Measurements from ENCODE around the gene ZNF319.

Gene ZNF319

DNA sequence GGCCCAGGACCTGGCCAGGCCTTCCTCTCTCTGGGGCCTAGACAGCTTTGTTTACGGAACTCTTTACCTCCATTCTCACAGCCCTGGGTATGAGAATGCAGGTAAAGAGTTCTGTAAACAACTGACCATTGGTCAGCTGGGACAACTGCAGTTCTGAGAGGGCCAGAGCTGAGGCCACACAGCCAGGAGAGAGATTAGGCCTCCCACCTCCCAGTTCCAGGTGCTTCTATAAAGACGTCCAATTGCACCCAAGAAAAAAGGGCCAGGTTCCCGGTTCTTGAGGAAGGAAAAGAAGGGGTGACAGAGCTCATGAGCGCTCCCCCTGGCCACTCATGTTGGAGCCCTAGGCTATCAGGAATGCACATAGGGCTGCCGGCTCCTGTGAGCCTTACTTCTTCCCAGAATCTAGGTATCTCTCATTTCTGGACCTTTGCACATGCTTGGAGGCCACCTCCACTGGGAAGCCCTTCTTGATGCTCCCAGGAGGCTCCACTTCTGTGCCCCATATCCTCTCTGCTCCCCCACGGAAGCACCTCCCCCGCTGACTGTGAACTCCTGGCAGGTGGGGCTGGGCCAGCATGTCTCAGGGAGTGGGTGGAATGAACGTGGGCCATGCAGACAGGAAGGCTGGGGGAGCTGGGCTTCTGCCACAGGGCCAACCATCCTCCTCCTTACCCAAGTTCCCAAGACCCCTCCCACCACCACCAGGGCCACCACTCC, 42.6 kb downstream of the ZNF319 start:
- DNase-seq = no peak

DNA sequence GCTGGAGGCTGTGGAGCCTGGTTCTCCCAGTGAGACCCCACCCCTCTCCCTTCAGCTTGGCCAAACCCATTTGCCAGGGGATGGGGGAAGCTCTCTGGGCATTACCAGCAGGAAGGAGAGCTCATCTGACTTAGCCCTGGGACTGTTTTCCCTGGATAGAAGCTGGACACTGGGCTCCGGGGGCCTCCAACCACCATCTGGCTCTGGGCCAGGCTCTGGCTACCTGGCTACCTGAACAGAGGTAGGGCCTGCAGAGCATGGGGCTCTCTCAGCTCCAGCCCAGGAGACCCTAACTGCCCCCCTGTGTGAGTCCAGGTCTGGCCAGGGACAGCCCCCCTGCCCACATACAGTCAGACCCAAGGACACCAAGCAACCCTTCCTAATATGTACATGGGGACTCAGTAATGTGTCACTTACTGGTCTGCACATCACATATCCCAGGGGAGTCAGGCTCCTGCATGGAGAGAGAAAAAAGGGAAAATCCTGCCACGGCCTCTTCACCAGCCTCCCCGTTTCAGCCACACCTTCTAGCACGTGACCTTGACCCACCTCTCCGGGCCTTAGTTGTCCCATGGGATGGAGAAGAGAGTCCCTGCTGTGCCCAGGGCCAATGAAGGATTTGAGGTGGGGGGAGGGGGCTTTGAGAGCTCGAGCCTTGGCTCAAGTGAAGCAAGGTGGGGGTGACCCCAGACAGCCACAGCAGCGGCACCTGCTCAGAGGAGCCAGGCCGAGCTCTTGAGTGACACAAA, 43.4 kb downstream of the ZNF319 start:
- no peak for DNase-seq

DNA sequence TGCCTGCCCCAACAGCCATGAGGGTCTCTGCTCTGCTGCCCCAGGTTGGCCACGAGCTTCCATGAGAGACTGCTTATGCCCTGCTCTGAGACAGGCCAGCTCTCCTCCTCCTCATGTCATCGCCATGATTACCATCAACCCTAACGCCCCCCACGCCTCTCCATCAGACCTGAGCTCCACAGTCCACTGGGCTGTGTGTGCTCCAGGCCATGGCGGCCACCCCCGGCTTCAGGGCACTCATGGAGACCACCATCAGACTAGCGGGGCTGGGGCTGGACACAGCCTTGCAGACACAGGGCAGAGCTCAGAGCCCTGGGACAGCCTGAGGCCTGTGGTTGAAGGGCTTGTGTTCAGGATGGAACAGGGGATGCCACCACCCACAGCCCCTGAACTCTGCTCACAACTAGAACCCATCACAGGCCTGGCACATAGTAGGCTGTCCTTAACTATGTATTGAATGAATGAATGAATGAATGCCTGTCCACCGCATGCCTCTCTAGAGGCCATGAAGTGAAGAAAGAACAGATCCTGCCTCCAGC, 44.1 kb downstream of the ZNF319 start:
- DNase-seq = no peak

DNA sequence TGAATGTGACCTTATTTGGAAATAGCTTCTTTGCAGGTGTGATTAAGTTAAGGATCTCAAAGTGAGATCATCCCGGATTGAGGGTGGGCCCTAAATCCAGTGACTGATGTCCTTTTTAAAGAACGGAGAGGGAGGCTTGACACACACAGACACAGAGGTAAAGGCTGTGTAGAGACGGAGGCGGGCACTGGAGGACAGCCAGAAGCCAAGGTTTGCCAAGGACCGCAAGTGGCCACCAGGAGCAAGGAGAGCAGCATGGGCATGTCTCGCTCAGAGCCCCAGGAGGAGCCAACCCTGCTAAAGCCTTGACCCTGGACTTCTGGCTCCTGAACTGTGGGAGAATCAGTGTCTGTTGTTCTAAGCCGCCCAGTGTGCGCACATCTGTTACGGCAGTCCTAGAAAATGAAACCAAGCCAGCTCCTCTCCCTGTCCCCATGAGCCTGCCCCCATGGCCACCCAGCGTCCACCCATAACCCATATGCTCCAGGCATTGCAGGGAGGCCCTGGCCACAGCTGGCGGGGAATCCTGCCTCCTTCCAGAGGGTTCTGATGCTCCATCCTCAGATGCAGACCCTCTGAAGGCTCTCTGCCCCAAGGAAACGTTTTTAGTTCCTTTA, 44.8 kb downstream of the ZNF319 start:
- no peak for DNase-seq

DNA sequence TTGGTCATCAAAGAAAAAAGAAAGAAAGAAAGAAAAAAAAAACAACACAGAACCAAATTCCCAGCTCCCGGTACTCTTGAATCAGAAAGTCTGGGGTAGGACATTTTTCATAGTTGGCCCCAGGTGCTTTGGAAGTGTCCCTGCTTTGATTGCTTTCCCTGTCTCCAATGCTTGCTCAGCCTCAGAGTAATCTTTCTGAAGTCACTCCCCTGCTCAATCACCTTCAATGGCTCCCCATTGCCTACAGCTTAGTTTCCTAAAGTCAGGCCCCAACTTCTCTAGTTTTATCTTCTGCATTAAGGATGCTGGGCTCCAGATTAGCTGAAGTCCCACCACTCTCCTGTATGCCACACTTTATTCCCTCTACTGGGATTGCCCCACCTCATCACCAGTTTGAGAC, 46.6 kb downstream of the ZNF319 start:
- DNase-seq = no peak

DNA sequence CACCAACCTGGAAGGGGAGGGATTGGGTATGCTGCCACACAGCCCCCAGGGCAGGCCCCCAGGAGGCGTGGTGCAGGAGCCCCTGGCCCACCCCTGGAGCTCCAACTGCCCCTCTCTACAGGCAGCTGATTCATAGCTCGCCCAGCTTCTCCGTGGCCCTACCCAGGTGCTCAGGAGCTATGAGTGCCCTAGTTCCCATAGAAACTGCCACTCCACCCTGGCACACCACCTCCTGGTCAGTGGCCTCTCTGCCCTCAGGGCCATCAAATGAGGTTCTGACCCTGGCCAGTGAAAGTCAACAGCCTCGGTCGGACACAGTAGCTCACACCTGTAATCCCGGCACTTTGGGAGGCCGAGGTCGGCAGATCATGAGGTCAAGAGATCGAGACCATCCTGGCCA, 47.6 kb downstream of the ZNF319 start:
- no peak for DNase-seq

DNA sequence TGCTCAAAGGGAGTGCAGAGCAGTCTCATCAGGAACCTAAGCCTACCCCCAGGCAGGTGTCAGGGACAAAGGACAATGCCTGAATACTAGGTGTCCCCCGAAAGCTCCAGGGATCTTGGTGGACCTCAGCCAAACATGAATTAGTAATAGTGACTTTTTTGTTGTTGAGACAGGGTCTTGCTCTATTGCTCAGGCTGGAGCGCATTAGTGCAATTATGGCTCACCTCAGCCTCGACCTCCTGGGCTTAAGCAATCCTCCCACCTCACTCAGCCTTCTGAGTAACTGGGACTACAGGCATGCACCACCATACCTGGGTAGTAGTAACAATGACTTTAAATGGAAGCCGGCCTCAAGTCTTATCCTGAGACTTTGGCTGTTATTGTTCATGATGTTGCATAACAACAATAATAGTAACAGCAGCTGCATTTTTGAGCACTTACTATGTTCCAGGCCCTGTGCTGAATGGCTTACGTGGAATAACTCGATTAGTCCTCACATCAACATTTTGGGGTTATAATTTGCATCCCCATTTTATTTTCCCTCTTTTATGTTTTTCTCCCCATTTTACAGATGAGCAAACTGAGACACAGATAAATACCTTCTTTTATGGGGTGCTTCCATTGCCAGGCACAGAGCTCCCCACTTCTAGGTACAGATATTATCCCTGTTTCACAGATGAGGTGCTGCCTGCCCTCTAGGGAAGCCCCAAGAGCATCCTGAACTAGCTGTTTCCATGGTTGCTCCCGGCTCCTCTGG, 49.1 kb downstream of the ZNF319 start:
- no peak for DNase-seq

DNA sequence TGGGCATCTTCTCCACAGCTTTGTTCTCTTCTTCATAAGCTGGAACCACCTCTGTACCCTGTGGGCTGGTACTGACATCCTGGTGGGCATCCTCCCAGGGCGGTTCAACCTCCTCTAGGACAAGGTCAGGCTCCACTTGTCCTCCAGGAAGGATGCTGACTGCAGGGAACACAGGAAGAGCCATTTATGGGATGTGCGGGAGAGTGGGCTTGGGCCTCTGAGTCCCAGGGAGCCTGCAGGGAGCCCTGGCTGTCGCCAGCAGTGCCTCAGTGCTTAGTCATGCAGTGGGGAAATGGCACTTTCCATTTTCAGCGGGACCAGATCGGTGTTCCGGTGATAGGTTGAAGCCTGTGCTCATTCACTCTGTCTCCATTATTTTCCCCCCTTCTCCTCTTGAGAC, 50.1 kb downstream of the ZNF319 start:
- DNase-seq = no peak

DNA sequence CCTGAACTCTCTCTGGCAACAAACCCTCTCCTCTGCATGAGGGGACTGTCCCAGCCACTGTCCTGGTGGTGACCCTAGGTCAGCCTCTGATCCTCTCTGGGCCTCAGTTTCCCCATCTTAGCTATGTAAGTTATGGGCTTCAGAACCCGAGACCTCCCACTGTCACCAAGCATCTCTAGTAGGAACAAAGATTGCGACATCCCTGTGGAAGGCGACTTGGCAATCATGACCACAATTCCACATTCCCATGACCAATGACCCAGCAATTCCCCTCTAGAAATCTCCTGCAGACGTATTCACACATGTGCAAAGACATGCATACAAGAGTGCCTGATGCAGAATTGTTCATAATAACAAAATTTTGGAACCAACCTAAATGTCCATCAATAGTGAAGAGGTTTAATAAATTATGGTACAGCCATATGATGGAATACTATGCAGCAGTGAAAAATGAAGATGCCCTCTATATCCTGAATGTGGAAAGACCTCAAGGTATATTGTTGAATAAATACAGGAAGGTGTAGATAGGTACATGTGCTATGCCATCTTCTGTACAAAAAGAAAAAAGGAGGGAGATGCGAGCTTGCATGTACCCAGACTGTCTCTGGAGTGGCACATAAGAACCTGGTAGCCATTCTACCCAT, 50.8 kb downstream of the ZNF319 start:
- no peak for DNase-seq

DNA sequence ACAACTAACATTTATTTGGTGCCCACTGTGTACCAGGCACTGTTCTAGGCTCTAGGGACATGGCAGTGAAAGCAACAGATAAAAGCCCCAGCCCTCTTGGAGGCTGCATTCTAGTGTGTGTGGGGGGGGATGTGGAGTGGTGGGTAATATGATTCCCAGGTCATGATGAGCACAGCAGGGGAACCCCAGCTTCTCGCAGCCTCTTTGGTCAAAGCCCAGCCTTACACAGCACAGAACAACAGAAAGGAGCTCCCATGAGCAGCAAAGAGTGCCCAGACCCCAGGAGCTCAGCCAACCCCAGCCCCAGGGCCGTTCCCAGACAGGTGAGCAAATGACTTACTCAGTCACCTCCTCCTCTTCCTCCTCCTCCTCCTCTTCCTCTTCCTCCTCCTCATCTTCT, 51.5 kb downstream of the ZNF319 start:
- DNase-seq = no peak

DNA sequence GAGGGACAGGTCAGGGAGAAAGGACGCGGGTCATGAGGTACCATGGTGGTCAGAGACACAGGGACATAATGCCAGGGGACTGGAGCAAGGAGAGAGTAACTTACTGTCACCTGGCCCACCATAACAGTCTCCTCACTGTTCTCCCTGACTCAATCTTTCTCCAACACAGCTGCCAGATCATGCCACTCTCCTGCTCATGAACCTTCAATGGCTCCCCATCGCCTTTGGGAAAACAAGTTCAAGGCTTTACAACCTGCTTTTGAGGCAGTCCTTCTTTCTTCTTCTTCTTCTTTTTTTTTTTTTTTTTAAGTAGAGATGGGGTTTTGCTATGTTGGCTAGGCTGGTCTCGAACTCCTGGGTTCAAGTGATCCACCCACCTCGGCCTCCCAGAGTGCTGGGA, 52.4 kb downstream of the ZNF319 start:
- DNase-seq = no peak

DNA sequence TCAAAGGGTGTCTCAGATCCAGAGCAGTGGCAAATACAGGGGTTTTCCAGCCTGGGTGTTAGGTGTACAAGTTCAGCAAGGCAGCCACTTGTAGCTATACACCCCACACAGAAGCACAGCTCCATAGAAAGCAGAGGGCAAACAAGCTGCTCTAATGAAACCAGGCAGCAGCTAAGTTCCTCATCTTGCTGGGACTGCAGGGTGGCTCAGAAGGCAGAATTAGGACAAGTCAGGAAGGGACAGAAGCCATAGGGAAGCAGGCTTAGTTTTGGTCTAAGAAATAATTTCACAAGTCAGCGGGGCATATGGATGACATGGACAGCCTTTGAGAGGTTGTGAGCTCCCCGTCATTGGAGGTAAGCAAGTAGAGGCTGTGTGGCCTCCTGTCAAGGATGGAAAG, 53.2 kb downstream of the ZNF319 start:
- no peak for DNase-seq

DNA sequence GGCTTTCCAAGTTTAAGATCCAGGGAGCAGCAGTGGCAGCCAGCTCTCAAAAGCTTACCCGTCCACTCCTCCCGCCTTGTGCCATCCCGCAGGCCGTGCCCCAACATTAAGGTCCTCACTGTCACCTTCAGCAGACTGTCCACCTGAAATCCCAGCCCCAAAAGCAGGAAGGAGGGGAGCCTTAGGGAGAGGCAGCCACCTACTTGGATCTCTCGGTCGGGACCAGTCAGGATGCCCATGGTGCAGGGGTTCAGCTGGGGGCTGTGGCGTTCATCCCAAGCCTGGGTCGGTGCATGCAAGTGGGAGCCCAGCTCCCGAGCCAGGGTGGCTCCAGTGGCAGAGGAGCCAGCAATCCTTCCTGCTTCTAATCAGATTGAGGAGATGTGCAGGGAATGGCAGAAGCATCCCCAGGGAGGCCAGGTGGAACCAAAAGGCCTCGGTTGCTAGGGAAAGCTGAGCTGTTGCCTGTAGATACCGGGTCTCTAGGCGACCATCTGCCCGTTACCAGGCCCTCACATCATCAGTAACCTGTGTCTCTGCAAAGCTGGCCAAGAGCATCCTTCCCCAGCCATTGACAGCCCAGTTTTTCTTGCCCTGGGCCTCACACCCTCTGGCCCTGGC, 54.2 kb downstream of the ZNF319 start:
- peak in 7 of 58 donors; percentile 5 to 38 (median 8) for DNase-seq

DNA sequence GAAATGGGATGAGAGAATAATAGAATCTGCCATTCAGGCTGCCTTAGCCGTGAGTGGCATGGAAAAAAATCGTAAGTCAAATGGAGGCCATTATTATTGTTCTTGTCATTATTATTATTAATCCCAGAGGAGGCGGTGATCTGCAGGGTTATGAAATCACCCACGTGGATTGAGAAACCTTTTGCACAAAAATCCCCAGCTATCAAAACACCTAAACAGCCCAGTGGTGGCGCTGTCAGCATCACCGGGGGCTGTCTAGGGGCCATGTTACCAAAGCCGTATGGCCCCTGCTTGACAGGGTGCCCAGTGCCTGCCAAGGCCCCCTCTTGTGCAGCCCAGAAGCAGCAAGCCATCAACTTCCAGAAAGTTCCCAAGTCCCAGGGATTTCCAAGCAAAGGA, 54.7 kb downstream of the ZNF319 start:
- no peak for DNase-seq

DNA sequence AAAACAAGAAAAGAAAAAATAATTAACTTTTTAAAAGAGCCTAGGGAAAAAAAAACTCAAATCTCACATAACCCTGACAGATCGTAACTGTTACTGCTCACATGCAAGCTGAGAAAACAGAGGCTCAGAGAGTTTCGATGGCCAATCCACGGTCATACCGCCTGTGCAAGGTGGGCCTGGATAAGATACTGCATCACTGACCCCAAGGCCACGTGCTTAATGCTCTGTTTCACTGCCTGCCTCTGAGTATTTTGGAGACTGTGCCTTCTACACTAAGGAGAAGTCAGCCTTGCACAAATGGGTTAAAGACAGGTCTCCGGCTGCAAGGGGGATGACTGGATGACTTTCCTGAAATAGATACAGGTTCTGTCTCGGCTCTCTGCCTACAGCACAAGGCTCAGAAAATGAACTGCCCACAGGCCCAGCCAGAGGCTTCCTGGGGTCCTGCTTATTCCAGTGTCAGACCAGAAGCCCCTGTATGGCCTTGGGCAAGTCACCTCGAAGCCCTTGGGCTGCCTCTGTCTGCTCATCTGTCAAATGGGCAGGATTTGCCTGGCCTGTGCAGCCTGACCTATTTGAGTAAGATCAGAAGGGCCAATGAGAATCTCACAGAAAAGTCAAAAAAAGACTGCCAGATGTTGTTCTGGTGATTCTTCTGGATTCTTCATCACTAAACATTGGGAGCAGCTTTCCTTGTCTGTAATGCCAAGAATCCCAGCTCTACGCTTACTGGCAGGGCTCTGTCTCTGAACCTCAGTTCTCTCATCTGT, 55.3 kb downstream of the ZNF319 start:
- no peak for DNase-seq

All from anterior cingulate cortex (tissue), 58 donors.